Hindlimb muscle (tissue), 1 donor: ENCODE measurements around the gene TEX22. TPM values are rescaled to one million over a fixed set of nuclear protein-coding genes. Genes with fewer than 3 reads are reported as not detected.

Experiments
- DNase-seq: peaks from one replicate; pipeline ENCODE4 v3.0.0-alpha.2; 2013
- polyA plus RNA-seq: library from polyadenylated mRNA; unstranded; fragments of 120-200 nt; gene quantifications from one replicate; pipeline ENCODE4 v1.2.1, GENCODE V29; 2013; ENCODE audit not compliant: insufficient read length

The TEX22 gene
- polyA plus RNA-seq, 1 donor, result 0.56 TPM

DNA sequence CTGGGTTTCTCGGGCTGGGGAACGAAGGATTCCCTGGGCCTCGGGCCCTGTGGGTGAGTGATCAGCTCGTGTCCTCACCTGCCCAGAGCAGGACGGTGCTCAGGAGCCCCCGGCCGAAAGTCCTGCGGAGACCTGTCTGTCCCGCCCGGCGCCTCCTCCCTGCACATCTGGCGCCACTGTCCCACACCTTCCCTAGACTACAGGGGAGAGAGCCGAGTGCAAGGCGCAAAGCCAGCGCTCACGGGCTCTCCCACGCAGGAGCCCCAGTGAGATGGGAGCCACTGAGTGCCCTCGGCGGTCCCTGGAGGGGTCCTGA lies 13.1 kb upstream of the TEX22 start:
- no peak for DNase-seq

DNA sequence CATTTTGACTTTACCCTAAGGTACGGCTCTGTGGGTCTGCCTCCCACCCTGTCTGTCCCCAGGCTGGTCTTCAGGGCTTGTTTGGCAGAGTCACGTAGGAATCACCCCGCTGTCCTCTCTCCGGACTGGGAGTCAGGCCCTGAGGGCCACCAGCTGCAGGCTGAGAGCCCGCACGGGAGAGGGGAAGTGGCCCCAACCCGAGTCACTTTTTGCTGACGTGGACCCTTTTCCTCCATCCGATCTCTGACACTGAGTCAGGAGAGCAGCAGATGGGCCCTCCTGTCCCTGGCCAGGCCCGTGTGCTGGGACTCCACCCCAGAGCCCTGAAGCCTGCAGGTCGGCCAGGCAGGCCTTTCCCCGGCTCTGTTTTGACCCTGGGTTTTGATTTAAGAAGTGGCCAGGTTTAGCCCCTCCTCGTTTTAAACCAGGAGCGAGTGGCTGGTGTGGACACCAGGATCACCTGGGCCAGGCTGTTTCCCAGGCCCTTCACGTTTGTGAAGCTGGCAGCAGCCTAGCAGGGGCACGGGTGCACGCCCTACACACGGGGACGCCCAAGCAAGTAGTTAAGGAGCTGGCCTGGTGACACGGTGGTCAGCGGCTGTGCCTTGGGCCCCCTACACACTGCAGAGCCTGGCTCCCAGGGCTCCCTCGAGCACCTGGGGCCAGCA lies 12.5 kb upstream of the TEX22 start:
- DNase-seq, result no peak

DNA sequence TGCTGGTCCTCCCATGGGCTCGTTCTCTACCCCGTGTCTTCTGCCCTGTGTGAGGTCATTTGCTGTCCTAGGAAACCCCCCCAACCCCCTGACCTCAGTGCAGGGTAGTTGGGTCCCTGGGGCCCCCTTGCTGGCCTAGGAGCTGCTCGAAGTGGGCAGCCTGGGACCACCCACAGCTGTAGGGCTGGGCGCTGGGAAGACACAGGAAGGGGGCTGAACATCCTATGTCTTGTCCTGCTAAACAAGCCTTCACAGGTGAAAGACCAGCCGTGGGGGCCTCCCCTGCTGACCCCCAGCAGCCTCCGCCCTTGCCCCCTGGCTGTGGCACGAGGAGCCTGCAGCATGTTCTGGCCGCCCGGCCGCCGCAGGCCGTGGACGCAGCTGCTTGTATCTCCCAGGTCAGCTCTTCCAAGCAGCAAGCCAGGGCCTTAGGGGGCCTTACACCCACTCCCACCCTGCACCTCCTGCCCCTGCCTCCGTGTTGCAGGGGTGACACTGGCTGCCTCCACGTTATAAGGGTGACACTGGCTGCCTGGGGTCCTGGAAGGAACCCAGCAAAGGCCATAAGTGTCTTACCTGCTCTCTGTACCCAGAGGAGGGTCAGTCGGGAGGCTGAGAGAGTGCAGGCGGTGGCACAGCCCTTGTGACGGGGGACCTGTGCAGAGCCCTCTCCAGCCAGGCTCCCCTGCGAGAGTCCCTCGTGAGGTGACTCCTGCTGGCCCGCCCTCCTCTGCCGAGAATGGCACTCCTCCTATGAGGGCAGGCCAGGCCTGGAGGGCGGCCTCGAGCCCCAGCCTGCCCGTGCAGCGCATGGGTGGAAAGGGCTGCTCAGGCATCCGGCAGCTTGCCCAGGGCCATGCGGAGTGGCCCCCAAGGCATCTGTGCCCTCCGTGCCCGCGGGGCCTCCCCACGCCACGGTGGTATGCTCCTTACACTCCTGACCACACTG lies 11.5 kb upstream of the TEX22 start:
- no peak for DNase-seq

DNA sequence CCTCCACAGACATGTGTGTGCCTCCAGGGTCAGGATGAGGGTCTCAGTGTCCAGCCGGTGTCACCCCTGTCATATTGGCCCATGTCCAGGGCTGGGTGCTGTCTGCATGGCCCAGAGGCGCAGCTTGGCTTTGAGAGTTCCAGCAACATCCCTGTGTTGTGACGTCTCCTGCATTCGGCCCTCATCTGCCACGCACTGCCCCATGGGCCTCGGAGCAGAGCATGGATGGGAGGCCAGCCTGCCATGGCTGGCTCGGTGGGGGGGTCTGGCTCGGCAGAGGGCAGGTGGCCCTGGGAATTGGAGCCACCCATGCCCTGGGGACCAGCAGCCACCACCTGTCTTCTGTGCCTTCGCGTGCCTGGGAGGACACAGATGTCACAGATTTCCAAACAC lies 10.8 kb upstream of the TEX22 start:
- DNase-seq, result no peak

DNA sequence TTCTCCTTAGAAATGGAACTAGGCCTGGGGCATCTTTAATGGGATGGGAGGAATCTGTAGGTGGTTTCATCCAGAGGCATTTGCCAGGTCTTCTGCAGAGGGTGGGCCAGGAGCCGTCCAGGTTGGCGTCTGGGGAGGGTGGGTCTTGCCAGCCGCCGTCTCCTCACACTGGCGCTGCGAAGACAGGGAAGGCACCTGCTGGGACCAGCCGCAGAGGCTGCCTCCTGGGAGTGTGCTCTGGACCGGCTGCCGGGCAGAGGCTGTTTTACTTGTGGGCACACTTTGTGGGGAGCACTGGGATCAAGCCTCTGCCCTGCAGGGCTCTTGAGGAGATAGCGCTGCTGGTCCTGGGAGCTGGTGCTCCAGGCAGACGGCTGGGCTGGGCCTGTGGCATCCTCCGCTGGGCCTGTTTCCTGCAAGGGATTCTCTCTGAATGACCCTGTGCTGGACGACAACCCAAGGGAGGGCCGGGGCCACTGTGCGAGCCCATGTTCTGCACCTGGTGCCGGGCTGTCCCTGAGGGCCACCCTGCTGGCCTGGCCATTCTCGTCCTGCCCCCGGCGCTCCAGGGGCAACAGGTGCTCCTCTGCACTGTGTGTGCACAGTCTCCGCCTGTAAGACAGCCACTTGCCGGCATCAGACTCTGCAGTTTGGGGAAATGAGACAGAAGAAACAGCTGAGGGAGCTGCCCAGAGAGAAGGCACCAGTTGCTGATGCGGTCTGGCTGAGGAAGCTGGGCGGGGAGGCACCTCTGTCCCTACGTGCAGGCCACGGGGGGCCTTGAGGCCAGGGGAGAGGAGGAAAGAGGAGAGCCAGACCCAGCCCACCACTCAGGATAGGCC lies 10.0 kb upstream of the TEX22 start:
- no peak for DNase-seq

DNA sequence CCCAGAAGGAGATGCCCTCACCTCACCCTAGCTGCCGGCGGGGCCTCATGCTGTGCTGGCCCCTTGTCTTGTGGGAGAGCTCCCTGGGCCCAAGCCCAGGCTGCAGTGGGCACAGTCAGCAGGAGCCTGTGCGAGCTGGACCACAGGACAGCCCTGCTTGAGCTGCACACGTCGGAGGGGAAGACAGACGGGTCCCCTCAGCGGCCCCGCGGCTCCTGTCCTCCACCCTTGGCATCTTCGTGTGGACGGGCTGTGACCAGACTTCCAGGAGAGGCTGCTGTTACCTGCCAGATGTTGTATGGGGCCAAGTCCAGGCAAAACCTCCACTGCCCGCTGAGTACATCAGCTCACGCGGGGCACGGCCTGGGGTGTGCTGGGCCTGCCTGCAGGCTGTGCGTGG lies 9.4 kb upstream of the TEX22 start:
- no peak for DNase-seq

DNA sequence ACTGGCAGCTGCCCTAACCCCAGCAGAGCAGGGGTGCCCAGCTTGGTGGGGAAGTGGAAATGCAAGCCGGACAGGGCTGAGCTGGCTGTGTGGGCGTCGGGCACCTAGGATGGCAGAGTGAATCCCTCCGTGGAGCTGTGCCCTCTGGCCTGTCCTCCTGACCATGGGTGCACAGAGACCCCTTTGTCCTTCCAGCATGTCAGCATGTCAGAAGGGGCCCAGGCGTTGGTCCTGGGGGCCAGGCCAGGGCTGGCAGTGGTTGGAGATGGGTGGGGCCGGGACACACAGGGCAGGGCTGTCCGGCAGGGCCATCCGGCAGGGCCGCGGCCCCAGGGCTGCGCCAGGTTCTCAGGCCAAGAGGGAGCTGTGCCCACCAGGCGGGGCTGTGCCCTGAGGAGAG lies 8.8 kb upstream of the TEX22 start:
- DNase-seq, result no peak

DNA sequence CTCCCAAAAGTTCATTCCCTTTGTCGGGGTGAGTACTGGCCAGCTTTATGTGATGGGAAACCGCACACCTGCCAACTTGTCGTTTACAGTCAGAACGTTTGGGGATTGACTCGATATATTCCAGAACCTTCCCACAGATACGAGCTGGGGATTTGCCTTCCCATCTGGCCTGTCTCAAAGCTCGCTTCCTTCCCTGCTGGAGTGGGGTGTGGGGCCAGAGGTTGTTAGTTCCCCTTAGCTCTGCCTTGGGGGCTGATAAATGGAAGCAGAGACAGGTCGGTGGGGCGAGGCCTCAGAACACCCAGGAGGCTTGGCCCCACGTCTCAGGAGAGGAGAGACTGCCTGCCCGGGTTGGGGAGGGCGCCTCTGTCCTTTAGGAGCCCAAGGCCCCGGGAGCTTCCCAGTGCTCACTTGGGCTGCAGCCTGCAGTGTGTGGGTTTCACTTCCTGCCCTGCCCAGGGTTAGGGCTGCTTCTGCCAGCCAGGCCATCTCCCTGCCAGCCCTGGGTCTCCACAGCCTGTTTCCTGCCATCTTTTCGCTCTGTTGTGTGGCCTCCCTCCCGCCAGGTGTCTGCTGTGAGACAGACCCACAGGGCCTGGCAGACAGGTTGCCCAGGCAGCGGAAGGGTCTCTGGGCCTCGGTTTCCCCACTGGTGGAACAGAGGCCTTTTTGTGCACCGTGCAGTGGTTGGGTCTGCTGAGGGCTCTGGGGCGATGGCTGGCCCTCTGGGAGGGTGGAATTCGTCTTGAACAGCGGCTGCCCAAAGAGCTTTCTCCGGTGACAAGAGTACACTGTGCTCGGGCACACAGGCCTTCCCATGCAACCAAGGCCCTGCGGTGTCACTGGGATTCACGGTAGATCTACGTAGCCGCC lies 8.1 kb upstream of the TEX22 start:
- no peak for DNase-seq

DNA sequence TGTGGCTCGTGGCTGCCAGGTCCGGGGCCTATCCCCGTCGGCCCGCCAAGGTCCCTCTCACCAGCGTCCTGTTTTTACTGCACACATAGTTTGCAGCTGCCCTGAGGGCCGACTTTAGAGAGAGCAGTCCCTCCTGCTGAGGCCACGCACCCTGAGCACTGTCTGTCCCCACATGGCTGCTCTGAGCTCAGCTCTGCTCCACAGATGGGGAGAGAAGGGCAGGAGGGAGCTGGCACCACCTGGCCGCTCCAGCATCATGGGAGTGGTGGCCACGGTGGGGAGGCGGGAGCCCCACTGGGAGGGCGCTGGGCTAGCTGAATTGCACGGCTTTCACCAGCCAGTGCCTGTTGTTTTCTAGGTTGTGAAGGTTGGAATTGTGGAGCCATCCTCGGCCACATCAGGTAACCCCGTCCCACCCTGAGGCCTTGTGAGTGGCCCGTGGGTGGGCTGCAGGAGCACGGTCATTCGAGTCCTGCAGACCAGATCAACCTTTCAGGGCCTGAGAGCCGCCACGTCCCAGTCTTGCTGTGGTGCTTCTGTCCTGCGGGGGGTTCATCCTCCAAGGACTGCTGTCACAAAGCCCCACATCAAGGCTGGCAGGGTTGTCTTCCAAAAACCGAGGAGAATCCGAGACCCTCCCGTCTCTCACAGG lies 7.4 kb upstream of the TEX22 start:
- DNase-seq, result no peak

DNA sequence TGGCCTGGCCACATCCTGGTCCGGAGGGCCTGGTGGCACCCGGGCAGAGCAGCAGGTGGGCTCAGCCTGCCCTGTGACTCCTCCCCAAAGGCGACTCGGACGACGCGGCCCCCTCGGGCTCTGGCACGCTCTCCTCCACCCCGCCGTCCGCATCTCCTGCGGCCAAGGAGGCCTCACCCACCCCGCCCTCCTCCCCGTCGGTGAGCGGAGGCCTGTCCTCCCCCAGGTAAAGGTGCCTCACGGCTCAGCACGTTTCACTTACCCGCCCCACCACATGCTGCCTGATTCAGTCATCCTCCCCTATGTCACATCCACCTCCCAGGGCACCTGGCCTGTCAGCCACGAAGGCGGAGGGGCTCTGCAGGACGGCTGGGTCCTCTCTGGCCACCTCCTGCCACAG lies 6.8 kb upstream of the TEX22 start:
- no peak for DNase-seq

DNA sequence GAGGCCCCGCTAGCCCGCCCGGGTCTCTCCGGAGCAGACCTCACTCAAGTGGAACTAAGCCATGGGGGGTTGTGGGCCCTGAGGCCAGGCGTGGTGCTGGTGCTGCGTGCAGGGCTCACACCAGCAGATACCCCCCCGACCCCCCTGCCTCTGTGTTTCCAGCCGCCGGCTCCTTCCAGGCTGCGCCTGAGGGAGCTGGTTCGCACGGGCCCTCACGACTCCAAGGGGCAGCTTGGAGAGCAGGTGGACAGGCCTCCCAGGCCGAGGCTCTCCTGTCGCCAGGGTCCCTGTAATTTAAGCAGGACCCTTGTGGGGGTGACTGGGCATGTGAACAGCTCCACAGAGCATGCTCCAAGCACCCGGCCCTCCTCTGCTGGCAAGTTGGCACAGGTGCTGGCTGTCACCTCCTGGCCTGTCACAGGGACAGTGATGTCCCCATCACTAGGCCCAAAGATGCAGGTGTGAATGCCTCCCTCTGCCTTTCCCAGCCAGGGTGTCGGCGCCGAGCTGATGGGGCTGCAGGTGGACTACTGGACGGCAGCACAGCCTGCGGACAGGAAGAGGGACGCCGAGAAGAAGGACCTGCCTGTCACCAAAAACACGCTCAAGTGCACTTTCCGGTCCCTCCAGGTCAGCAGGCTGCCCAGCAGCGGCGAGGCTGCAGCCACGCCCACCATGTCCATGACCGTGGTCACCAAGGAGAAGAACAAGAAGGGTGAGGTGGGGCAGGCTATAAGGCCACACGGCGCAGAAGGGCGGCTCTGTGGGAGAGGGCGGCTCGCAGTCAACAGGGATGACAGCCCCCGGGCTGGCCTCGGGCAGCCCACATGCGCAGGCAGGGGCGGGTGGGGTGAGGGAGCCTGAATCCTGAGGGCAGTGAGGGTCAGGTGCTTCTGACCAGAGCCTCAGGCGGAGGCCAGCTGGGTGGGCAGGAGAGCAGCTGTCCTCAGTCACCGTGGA lies 5.9 kb upstream of the TEX22 start:
- no peak for DNase-seq

DNA sequence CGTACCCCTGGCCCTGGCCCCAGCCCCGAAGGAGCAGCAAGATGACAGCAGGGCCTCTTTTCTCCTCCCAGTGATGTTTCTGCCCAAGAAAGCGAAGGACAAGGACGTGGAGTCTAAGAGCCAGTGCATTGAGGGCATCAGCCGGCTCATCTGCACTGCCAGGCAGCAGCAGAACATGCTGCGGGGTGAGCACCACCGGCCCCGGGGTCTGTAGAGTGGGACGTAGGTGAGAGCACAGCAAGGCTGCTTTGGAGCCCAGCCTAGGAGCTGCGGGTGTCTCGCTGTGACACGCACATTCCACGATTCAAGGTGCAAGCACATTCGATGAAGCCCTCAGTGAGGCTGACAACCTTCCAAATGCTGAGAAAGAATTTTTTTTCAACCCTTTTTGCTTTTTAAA lies 5.2 kb upstream of the TEX22 start:
- DNase-seq, result no peak

DNA sequence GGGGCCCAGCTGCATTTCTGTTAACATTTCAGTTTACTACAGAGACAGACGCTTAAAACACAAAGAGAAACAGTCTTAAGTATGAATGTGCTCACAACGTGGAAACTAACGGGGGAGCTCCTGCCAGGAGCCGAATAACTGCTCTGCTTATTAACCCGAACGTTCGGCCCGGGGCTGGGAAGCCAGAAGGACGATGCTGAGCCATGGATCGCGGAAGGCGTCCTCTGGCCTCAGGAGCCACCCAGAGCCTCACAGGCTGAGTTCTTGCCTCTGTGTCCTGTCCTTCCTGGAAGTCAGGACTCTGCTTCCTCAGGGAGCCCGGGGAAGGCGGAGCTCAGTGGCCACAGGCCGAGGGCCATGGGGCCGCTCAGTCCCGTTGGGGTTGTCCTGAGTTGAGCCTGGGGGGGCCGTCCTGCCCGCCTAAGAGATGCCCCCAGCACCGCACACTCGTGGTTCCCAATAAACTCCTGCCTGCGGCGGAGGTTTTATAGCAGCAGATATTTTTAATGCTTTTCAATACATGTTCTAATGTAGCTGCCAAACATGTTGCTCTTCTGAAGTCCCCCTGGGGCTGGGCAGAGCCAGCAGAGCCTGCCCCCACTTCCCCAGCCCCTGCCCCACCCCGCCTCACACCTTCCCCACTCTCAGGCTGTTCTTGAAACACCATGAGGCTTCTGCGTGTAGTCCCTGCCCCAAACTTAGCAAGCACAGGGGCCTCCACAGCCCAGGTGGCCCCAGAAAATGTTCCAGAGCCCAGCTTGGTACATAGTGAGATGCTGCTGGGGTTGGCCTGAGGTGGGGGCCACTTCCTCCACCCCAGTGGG lies 3.4 kb upstream of the TEX22 start:
- no peak for DNase-seq

DNA sequence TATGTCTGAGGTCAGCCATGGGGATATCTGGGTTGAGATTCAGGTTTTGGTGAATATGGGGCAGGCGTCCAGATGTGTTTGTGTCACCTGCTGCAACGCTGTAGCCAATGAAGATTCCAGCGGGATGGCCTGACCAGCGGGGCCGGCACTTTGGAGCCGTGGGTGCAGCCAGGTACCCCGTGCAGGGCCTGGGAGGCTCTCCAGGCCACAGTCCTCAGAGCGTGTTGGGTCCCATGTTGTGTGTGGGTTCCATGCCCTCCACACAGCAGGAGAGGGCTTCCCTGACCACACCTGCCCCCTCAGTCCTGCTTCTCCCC lies 2.8 kb upstream of the TEX22 start:
- DNase-seq, result no peak

DNA sequence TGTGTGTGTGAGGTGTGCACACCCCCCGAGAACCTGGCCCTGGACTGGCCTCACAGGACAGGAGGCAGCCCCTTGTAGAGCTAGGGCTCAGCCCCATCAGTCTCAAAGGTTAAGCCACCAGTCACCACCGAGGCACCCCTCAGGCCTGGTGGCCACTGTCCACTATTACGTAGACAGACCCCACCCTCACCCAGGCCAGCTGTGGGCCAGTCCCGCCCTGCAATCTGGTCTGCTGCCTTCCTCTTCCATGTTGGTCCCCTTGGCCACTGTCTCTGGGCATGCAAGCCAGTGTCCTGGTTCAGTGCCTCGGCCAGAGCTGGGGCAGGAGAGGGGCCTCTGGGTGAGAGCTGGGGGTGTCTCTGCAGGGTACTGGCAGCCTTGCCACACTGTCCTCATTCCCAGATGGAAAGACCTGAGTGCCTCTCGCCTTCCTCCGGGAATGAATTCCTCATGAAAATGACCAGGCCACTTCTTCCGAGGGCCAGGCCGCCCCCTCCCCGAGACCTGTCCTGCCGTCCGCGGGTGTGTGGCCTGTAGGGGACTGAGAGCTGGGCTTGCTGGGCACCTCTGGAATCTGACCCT lies 897 bp upstream of the TEX22 start:
- DNase-seq, result no peak

DNA sequence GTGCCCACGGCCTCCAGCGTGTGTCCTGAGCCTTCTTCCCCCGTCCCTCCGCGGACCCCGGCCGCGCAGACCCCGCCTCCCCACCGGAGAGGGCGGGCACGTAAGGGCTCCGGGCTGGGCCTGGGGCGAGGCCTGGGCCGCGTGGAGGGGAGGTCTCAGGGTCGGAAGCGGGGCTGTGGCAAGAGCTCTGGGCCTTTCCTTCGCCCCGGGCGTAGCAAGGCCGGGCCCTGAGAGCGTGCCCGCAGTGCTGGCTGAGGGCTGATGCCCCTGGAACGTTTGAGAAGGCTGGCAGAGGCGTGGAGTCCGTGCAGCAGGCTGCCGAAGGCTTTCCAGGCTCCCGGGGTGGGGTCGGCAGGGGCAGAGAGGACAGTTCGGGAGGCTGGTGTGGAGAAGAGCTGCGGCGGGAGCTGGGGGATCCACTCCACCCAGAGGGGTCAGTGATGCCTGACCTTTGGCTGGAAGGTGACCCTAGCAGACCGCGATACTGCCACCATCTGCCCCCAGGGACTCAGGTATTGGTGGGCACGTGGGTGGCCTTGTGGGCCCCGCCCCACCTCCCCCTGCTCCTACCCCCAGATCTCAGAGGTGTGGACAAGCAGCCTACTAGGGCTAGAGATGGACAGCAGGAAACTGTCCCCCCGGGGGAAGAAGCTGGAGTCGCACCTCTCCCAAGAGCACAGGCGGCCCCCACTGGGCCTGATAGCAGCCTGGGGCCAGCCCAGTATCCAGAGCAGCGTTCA lies 558 bp downstream of the TEX22 start:
- no peak for DNase-seq

DNA sequence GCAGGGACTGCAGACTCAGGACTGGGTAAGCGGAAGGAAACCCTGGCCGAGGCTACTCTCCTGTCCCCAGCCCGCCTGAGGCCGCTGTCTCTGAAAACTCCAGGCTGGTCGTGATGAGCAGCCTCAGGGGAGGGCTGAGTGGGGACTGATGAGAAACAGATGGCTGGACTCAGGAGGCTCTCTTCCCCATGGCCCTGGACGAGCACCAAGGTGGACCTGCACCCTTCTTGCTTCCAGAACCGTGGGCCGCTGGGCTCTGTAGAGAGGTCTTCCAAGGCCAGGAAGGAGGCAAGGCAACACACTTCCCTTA lies 1.1 kb downstream of the TEX22 start:
- no peak for DNase-seq

DNA sequence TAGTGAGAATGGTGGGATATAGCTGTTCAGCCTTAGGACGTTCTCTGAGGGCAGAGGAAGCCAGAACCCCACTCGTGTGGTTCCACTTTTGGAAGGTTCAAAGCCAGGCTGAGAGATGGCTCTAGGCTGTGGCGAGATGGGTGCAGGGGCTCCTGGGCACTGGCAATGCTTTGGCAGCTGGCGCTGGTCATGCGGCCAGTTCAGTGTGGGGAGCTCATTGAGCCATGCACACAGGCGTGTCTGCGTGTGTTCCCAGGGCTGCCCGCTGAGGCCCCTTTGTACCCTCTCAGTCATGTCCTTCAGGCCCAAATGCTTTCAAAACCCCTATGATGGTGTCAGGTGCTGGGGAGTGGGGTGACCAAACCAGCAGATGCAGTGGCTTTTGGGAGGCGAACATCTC lies 1.7 kb downstream of the TEX22 start:
- DNase-seq, result no peak

DNA sequence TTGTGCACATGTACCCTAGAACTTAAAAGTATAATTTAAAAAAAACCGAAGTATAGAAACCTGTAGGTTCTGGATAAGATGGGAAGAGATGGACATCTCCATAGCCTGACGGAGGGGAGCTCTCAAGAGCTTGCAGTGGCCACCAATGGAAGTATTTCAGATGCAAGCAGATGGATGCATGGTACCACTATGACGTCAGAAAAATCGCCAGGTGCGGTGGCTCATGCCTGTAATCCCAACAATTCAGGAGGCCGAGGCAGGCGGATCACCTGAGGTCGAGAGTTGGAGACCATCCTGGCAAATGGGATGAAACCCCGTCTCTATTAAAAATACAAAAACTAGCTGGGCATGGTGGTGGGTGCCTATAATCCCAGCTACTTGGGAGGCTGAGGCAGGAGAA lies 3.4 kb downstream of the TEX22 start:
- no peak for DNase-seq
